Measurements from ENCODE around the gene FOXJ2. TPM values are rescaled to one million over a fixed set of nuclear protein-coding genes. Genes with fewer than 3 reads are reported as not detected.

Gene FOXJ2
- total and polyA plus RNA-seq, 10 of the 15 experiments (the other 5 are each of a cell fraction or from before 2014, with no cell fraction given): 1.4 to 9.3 (median 4.8) TPM

DNA sequence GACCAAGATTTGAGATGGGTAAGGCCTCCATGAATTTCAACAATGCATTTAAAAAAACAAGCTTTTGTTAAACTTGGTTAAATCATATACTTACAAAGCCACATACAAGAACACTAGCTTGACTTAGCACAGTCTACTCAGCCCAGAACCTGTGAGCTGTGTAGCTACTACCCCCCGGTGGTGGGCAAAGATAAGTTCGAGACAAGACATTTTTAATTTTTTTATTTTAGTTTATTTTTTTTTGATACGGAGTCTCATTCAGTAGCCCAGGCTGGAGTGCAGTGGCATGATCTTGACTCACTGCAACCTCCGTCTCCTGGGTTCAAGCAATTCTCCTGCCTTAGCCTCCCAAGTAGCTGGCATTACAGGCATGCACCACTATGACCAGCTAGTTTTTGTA is 45.9 kb downstream of the FOXJ2 start:
- DNase-seq (ENCODE audit: low read depth, low spot score) (no peak), FAIRE-seq (no peak), ATAC-seq (peak; percentile 11; the same call in 1 of the 3 replicates)
- H3K9me3 ChIP-seq (replicated peaks; ENCODE audit: control insufficient read depth, insufficient read depth, low read length): no peaks in the 10 kb centered on the region
- ChIA-PET CTCF (interaction anchor here (0.7 to 7.9 kb wide), 16 partner anchors 9 to 401 kb away, joined by 3 to 115 read pairs (median 6); partner anchors contain the start of genes C3AR1, FOXJ2 and SLC2A3), SMC1A (ENCODE audit: uncharacterized antibody, unreplicated experiment) (interaction anchor here (0.6 to 2.0 kb wide), 18 partner anchors 9 to 219 kb away, joined by 3 to 14 read pairs (median 4); no protein-coding TSS in a partner anchor), POLR2A (interaction anchor here (2.7 kb wide), 1 partner anchor 9 kb away, joined by 13 read pairs; no protein-coding TSS in a partner anchor), RAD21 (ENCODE audit: unreplicated experiment) (interaction anchor here (0.7 to 3.0 kb wide), 11 partner anchors 10 to 248 kb away, joined by 3 to 14 read pairs (median 6); no protein-coding TSS in a partner anchor)
- peaks cover 22% of the 10 kb centered on the region for H3K79me2 ChIP-seq (ENCODE audit: control insufficient read depth, insufficient read depth, low read length)
- H3K27me3 ChIP-seq (replicated peaks in 1 of 2; ENCODE audit: control insufficient read depth in 2 of 2, insufficient read depth in 2 of 2, low read length in 1 of 2): no peaks in the 10 kb centered on the region
- no peaks in the 10 kb centered on the region for H3K36me3 ChIP-seq (ENCODE audit: control insufficient read depth in 2 of 2, insufficient read depth in 2 of 2, low read length in 1 of 2)
- no peak overlapping the region for H2AFZ ChIP-seq (ENCODE audit: control insufficient read depth, low read depth, low read length)
- in situ Hi-C loops (cut with MboI): no loop called here
- no peak overlapping the region for H3K27ac ChIP-seq (ENCODE audit: control insufficient read depth, insufficient read depth)
- no peaks in the 10 kb centered on the region for H4K20me1 ChIP-seq (ENCODE audit: control insufficient read depth, insufficient read depth)
- peaks cover 5% of the 10 kb centered on the region; the same call in 1 of the 2 replicates for H3K4me1 ChIP-seq (ENCODE audit: control insufficient read depth, insufficient read depth, low read length)
- BruUV-seq (replicated peaks): no TSS peak
- TF ChIP-seq SUZ12 (IDR thresholded peaks at IDR 0.05; ENCODE audit: unreplicated experiment): no peak
- TF ChIP-seq, protein P1, sequence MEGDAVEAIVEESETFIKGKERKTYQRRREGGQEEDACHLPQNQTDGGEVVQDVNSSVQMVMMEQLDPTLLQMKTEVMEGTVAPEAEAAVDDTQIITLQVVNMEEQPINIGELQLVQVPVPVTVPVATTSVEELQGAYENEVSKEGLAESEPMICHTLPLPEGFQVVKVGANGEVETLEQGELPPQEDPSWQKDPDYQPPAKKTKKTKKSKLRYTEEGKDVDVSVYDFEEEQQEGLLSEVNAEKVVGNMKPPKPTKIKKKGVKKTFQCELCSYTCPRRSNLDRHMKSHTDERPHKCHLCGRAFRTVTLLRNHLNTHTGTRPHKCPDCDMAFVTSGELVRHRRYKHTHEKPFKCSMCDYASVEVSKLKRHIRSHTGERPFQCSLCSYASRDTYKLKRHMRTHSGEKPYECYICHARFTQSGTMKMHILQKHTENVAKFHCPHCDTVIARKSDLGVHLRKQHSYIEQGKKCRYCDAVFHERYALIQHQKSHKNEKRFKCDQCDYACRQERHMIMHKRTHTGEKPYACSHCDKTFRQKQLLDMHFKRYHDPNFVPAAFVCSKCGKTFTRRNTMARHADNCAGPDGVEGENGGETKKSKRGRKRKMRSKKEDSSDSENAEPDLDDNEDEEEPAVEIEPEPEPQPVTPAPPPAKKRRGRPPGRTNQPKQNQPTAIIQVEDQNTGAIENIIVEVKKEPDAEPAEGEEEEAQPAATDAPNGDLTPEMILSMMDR (IDR thresholded peaks at IDR 0.05 in 2 of 3, conservative IDR thresholded peaks at IDR 0.05 in 1 of 3; ENCODE audit: control insufficient read depth in 2 of 3, extremely low read depth in 1 of 3, insufficient read depth in 1 of 3, low read depth in 3 of 3, low read length in 3 of 3): peak; percentile 12 to 52 (median 36); a peak in 4 of 6 replicates
- TF ChIP-seq RAD21 (IDR thresholded peaks at IDR 0.05; ENCODE audit: insufficient read depth, low read depth, low read length): peak; percentile 72
- TF ChIP-seq SMC3 (IDR thresholded peaks at IDR 0.05; ENCODE audit: borderline replicate concordance, low read length): peak; percentile 46; the same call in 1 of the 2 replicates
- TF ChIP-seq GATAD2B (conservative IDR thresholded peaks at IDR 0.05; ENCODE audit: low read depth): no peak
- TF ChIP-seq CHD1 (IDR thresholded peaks at IDR 0.05; ENCODE audit: low read depth, low read length): no peak
- 67% methylated on average over 4 of the region's 4 CpGs for WGBS (ENCODE audit: insufficient coverage, insufficient replicate concordance, low lambda C conversion rate, missing lambda C conversion rate)
- H3K4me3 ChIP-seq: no peak overlapping the region
- no peak overlapping the region for H3K9ac ChIP-seq (ENCODE audit: control insufficient read depth, insufficient read depth, low read length)
- H3K4me2 ChIP-seq (ENCODE audit: control insufficient read depth, insufficient read depth): no peak overlapping the region
- intact Hi-C loops (cut with micrococcal nuclease; ENCODE audit: unreplicated experiment): loop anchor here (1.0 to 10.0 kb wide), 2 partner anchors 32 to 214 kb away; no protein-coding TSS in a partner anchor
